ENCODE results near the gene RNASE7.

RNASE7 gene

GRCh38 chr14:21075719-21076437, 33.7 kb downstream of the RNASE7 start:
- H3K18ac ChIP-seq (ENCODE audit: low read depth in 1 of 2, low read length in 2 of 2), result no peak overlapping the region
- no peak overlapping the region for H2BK12ac ChIP-seq (ENCODE audit: low read length in 2 of 2)
- no peaks in the 10 kb centered on the region for H3K27me3 ChIP-seq (ENCODE audit: control insufficient read depth in 1 of 2, insufficient read depth in 1 of 2, low read length in 2 of 2)
- H2AFZ ChIP-seq (ENCODE audit: low read depth, low read length), result no peak overlapping the region
- no peak overlapping the region for H4K8ac ChIP-seq (ENCODE audit: low read length)
- H3K9ac ChIP-seq (ENCODE audit: low read length), result no peak overlapping the region
- H2BK120ac ChIP-seq (ENCODE audit: low read depth, low read length), result no peak overlapping the region
- H2AK5ac ChIP-seq (ENCODE audit: low read length, severe bottlenecking), result no peak overlapping the region
- peak overlapping the region in 1 of 2 experiments; percentile 4 for H3K4me3 ChIP-seq (ENCODE audit: insufficient read depth in 1 of 2, low read depth in 1 of 2, low read length in 2 of 2)
- H2BK5ac ChIP-seq (ENCODE audit: low read depth, low read length, poor library complexity, severe bottlenecking), result no peak overlapping the region
- H3K4ac ChIP-seq (ENCODE audit: low read depth in 1 of 2, low read length in 2 of 2), result no peak overlapping the region
- no peak overlapping the region for H3K14ac ChIP-seq (ENCODE audit: low read length in 2 of 2)
- H3K4me1 ChIP-seq (ENCODE audit: control insufficient read depth, insufficient read depth, low read depth, low read length), result peaks cover 19% of the 10 kb centered on the region
- no peak for DNase-seq
- H3K36me3 ChIP-seq (ENCODE audit: control insufficient read depth in 1 of 2, insufficient read depth in 2 of 2, low read depth in 1 of 2, low read length in 2 of 2), result peaks cover 75 to 82% of the 10 kb centered on the region in 2 experiments
- no peak overlapping the region for H3K27ac ChIP-seq (ENCODE audit: low read length, poor library complexity, severe bottlenecking)
- no peak overlapping the region for H3K4me2 ChIP-seq (ENCODE audit: low read length, poor library complexity, severe bottlenecking)
- 96% methylated on average over 9 of the region's 9 CpGs for WGBS
- no peak overlapping the region for H2BK15ac ChIP-seq (ENCODE audit: low read depth, poor library complexity, severe bottlenecking)
- H4K91ac ChIP-seq (ENCODE audit: low read length), result no peak overlapping the region
- H3K79me1 ChIP-seq (replicated peaks; ENCODE audit: low read length, poor library complexity, severe bottlenecking), result peaks cover 61% of the 10 kb centered on the region
- no peak overlapping the region for H3K23ac ChIP-seq (ENCODE audit: low read length in 2 of 2)
- H3K9me3 ChIP-seq (ENCODE audit: control insufficient read depth, low read length), result no peaks in the 10 kb centered on the region

- 95% methylated on average over 2 of the region's 2 CpGs for WGBS
- Histone ChIP-seq H4K91ac (ENCODE audit: low read length) (no peak overlapping the region), H3K23ac (ENCODE audit: low read length in 2 of 2) (no peak overlapping the region), H3K14ac (ENCODE audit: low read length in 2 of 2) (no peak overlapping the region), H2AFZ (ENCODE audit: low read depth, low read length) (no peak overlapping the region), H3K9me3 (ENCODE audit: control insufficient read depth, low read length) (no peaks in the 10 kb centered on the region), H2AK5ac (ENCODE audit: low read length, severe bottlenecking) (no peak overlapping the region), H2BK120ac (ENCODE audit: low read depth, low read length) (no peak overlapping the region), H3K36me3 (ENCODE audit: control insufficient read depth in 1 of 2, insufficient read depth in 2 of 2, low read depth in 1 of 2, low read length in 2 of 2) (peaks cover 91 to 100% of the 10 kb centered on the region in 2 experiments), H2BK5ac (ENCODE audit: low read depth, low read length, poor library complexity, severe bottlenecking) (no peak overlapping the region), H3K27me3 (ENCODE audit: control insufficient read depth in 1 of 2, insufficient read depth in 1 of 2, low read length in 2 of 2) (no peaks in the 10 kb centered on the region), H3K9ac (ENCODE audit: low read length) (no peak overlapping the region), H3K4me1 (ENCODE audit: control insufficient read depth, insufficient read depth, low read depth, low read length) (peaks cover 11% of the 10 kb centered on the region), H2BK15ac (ENCODE audit: low read depth, poor library complexity, severe bottlenecking) (no peak overlapping the region), H3K4me3 (ENCODE audit: insufficient read depth in 1 of 2, low read depth in 1 of 2, low read length in 2 of 2) (no peak overlapping the region), H4K8ac (ENCODE audit: low read length) (no peak overlapping the region), H3K27ac (ENCODE audit: low read length, poor library complexity, severe bottlenecking) (no peak overlapping the region), H3K18ac (ENCODE audit: low read depth in 1 of 2, low read length in 2 of 2) (no peak overlapping the region), H3K79me1 (replicated peaks; ENCODE audit: low read length, poor library complexity, severe bottlenecking) (peaks cover 74% of the 10 kb centered on the region), H2BK12ac (ENCODE audit: low read length in 2 of 2) (no peak overlapping the region), H3K4ac (ENCODE audit: low read depth in 1 of 2, low read length in 2 of 2) (no peak overlapping the region), H3K4me2 (ENCODE audit: low read length, poor library complexity, severe bottlenecking) (no peak overlapping the region)
- DNase-seq, result no peak
Measured at GRCh38 chr14:21077672-21078071, 35.5 kb downstream of the RNASE7 start.

- no peak overlapping the region for H3K4me3 ChIP-seq (ENCODE audit: insufficient read depth in 1 of 2, low read depth in 1 of 2, low read length in 2 of 2)
- no peaks in the 10 kb centered on the region for H3K27me3 ChIP-seq (ENCODE audit: control insufficient read depth in 1 of 2, insufficient read depth in 1 of 2, low read length in 2 of 2)
- H3K36me3 ChIP-seq (ENCODE audit: control insufficient read depth in 1 of 2, insufficient read depth in 2 of 2, low read depth in 1 of 2, low read length in 2 of 2), result peaks cover 91 to 98% of the 10 kb centered on the region in 2 experiments
- H3K9ac ChIP-seq (ENCODE audit: low read length), result no peak overlapping the region
- H4K91ac ChIP-seq (ENCODE audit: low read length), result no peak overlapping the region
- H2AK5ac ChIP-seq (ENCODE audit: low read length, severe bottlenecking), result no peak overlapping the region
- H2AFZ ChIP-seq (ENCODE audit: low read depth, low read length), result no peak overlapping the region
- peaks cover 7% of the 10 kb centered on the region for H3K4me1 ChIP-seq (ENCODE audit: control insufficient read depth, insufficient read depth, low read depth, low read length)
- no peak overlapping the region for H3K4me2 ChIP-seq (ENCODE audit: low read length, poor library complexity, severe bottlenecking)
- no peak overlapping the region for H4K8ac ChIP-seq (ENCODE audit: low read length)
- H2BK15ac ChIP-seq (ENCODE audit: low read depth, poor library complexity, severe bottlenecking), result no peak overlapping the region
- H3K27ac ChIP-seq (ENCODE audit: low read length, poor library complexity, severe bottlenecking), result no peak overlapping the region
- 88% methylated on average over 5 of the region's 5 CpGs for WGBS
- no peak overlapping the region for H2BK12ac ChIP-seq (ENCODE audit: low read length in 2 of 2)
- H3K14ac ChIP-seq (ENCODE audit: low read length in 2 of 2), result no peak overlapping the region
- no peak overlapping the region for H3K4ac ChIP-seq (ENCODE audit: low read depth in 1 of 2, low read length in 2 of 2)
- no peak overlapping the region for H3K23ac ChIP-seq (ENCODE audit: low read length in 2 of 2)
- no peak overlapping the region for H2BK120ac ChIP-seq (ENCODE audit: low read depth, low read length)
- H2BK5ac ChIP-seq (ENCODE audit: low read depth, low read length, poor library complexity, severe bottlenecking), result no peak overlapping the region
- H3K9me3 ChIP-seq (ENCODE audit: control insufficient read depth, low read length), result no peaks in the 10 kb centered on the region
- no peak for DNase-seq
- H3K79me1 ChIP-seq (replicated peaks; ENCODE audit: low read length, poor library complexity, severe bottlenecking), result peaks cover 71% of the 10 kb centered on the region
- H3K18ac ChIP-seq (ENCODE audit: low read depth in 1 of 2, low read length in 2 of 2), result no peak overlapping the region
Measured at GRCh38 chr14:21078287-21078686, 36.1 kb downstream of the RNASE7 start.

GRCh38 chr14:21078726-21079125, 36.6 kb downstream of the RNASE7 start:
- Histone ChIP-seq H3K9ac (ENCODE audit: low read length) (no peak overlapping the region), H3K4ac (ENCODE audit: low read depth in 1 of 2, low read length in 2 of 2) (no peak overlapping the region), H2AFZ (ENCODE audit: low read depth, low read length) (no peak overlapping the region), H4K91ac (ENCODE audit: low read length) (no peak overlapping the region), H2BK5ac (ENCODE audit: low read depth, low read length, poor library complexity, severe bottlenecking) (no peak overlapping the region), H3K4me2 (ENCODE audit: low read length, poor library complexity, severe bottlenecking) (no peak overlapping the region), H3K27ac (ENCODE audit: low read length, poor library complexity, severe bottlenecking) (no peak overlapping the region), H3K79me1 (replicated peaks; ENCODE audit: low read length, poor library complexity, severe bottlenecking) (peaks cover 69% of the 10 kb centered on the region), H2BK12ac (ENCODE audit: low read length in 2 of 2) (no peak overlapping the region), H3K4me1 (ENCODE audit: control insufficient read depth, insufficient read depth, low read depth, low read length) (peaks cover 8% of the 10 kb centered on the region), H3K4me3 (ENCODE audit: insufficient read depth in 1 of 2, low read depth in 1 of 2, low read length in 2 of 2) (no peak overlapping the region), H3K36me3 (ENCODE audit: control insufficient read depth in 1 of 2, insufficient read depth in 2 of 2, low read depth in 1 of 2, low read length in 2 of 2) (peaks cover 90 to 97% of the 10 kb centered on the region in 2 experiments), H3K23ac (ENCODE audit: low read length in 2 of 2) (no peak overlapping the region), H3K9me3 (ENCODE audit: control insufficient read depth, low read length) (no peaks in the 10 kb centered on the region), H2BK15ac (ENCODE audit: low read depth, poor library complexity, severe bottlenecking) (no peak overlapping the region), H3K27me3 (ENCODE audit: control insufficient read depth in 1 of 2, insufficient read depth in 1 of 2, low read length in 2 of 2) (no peaks in the 10 kb centered on the region), H3K18ac (ENCODE audit: low read depth in 1 of 2, low read length in 2 of 2) (no peak overlapping the region), H2AK5ac (ENCODE audit: low read length, severe bottlenecking) (no peak overlapping the region), H4K8ac (ENCODE audit: low read length) (no peak overlapping the region), H2BK120ac (ENCODE audit: low read depth, low read length) (no peak overlapping the region), H3K14ac (ENCODE audit: low read length in 2 of 2) (no peak overlapping the region)
- no peak for DNase-seq
- whole genome bisulfite sequencing, result 92% methylated on average over 10 of the region's 10 CpGs
